ENCODE data around the gene LRP4.

DNA sequence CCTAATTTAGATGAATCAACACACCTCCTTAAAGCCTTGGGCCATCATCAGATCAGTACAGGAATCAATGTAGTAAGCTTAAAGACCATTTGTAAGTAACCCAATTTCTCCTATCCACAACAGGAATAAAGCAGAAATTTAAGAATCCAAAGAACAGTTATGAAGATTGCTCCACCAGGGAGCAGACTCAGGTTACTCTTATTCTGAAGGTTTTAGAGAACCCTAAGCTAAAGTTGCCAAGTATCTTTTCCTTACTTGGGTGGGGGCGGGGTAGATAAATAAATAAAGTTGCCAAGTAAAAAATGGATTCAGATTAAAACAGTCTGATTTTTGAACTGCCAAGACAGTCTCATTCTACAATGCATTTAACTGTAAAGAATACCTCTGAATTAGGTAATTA lies 90.4 kb downstream of the LRP4 start:
- TF ChIP-seq, protein P1, sequence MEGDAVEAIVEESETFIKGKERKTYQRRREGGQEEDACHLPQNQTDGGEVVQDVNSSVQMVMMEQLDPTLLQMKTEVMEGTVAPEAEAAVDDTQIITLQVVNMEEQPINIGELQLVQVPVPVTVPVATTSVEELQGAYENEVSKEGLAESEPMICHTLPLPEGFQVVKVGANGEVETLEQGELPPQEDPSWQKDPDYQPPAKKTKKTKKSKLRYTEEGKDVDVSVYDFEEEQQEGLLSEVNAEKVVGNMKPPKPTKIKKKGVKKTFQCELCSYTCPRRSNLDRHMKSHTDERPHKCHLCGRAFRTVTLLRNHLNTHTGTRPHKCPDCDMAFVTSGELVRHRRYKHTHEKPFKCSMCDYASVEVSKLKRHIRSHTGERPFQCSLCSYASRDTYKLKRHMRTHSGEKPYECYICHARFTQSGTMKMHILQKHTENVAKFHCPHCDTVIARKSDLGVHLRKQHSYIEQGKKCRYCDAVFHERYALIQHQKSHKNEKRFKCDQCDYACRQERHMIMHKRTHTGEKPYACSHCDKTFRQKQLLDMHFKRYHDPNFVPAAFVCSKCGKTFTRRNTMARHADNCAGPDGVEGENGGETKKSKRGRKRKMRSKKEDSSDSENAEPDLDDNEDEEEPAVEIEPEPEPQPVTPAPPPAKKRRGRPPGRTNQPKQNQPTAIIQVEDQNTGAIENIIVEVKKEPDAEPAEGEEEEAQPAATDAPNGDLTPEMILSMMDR (conservative IDR thresholded peaks at IDR 0.05 in 1 of 2, IDR thresholded peaks at IDR 0.05 in 1 of 2; ENCODE audit: extremely low read depth in 1 of 2, insufficient read depth in 1 of 2, low read depth in 1 of 2, low read length in 2 of 2): no peak
- no peak for TF ChIP-seq EZH2 (IDR thresholded peaks at IDR 0.05; ENCODE audit: borderline replicate concordance, low read length)
